GM12878 (cell line): ENCODE measurements around the gene ICAM4. TPM values are rescaled to one million over a fixed set of nuclear protein-coding genes. Genes with fewer than 3 reads are reported as not detected.

ENCODE experiments used
- ASH2L ChIP-seq: fragments of 300-600, 200-600 bp; sonication (generic); IDR thresholded peaks from 2 replicates; pipeline ENCODE4 v1.6.1; 2017; ENCODE audit warnings: low read depth, mild to moderate bottlenecking, borderline replicate concordance
- BMI1 ChIP-seq: fragments of 450-650 bp; IDR thresholded peaks from 2 replicates; pipeline ENCODE4 v1.6.1; 2016; ENCODE audit warnings: mild to moderate bottlenecking, moderate library complexity, borderline replicate concordance
- EGR1 ChIP-seq, 2 experiments: IDR thresholded peaks; 1 replicate in 1 of 2; 2 replicates in 1 of 2; pipeline ENCODE4 v1.6.1; 2011 to 2012; ENCODE audit warnings: low read depth in 2 of 2, low read length in 2 of 2, borderline replicate concordance in 1 of 2, mild to moderate bottlenecking in 1 of 2, moderate library complexity in 1 of 2
- FOS ChIP-seq: IDR thresholded peaks from 3 replicates; pipeline ENCODE4 v1.6.1; 2011; ENCODE audit warnings: borderline replicate concordance; ENCODE audit not compliant: insufficient read length; ENCODE audit errors: extremely low read depth
- HDAC6 ChIP-seq: fragments of 200-600 bp; sonication (generic); IDR thresholded peaks from one replicate; pipeline ENCODE4 v1.8.0; 2017; ENCODE audit warnings: antibody characterized with exemption; ENCODE audit not compliant: unreplicated experiment
- IKZF2 ChIP-seq, 2 experiments: fragments of 450-650 bp; IDR thresholded peaks; 2 replicates each; pipeline ENCODE4 v1.6.1; 2017; ENCODE audit warnings: mild to moderate bottlenecking in 2 of 2, moderate library complexity in 2 of 2
- MEF2B ChIP-seq: fragments of 450-650 bp; IDR thresholded peaks from 2 replicates; pipeline ENCODE4 v1.6.1; 2018; ENCODE audit warnings: mild to moderate bottlenecking, moderate library complexity; ENCODE audit not compliant: partially characterized antibody, poor library complexity, severe bottlenecking
- NFXL1 ChIP-seq: fragments of 450-650 bp; IDR thresholded peaks from 2 replicates; pipeline ENCODE4 v1.6.1; 2017; ENCODE audit warnings: antibody characterized with exemption, mild to moderate bottlenecking, borderline replicate concordance
- NR2C2 ChIP-seq: IDR thresholded peaks from 2 replicates; pipeline ENCODE4 v1.6.1; 2011; ENCODE audit warnings: borderline replicate concordance, low read depth; ENCODE audit not compliant: control insufficient read depth, insufficient read length
- SMAD1 ChIP-seq: fragments of 450-650 bp; IDR thresholded peaks from 2 replicates; pipeline ENCODE4 v1.6.1; 2018; ENCODE audit warnings: mild to moderate bottlenecking, low read depth; ENCODE audit not compliant: partially characterized antibody
- SMC3 ChIP-seq: IDR thresholded peaks from 2 replicates; pipeline ENCODE4 v1.6.1; 2011; ENCODE audit warnings: low read length, improper control_type of control experiment, borderline replicate concordance
- YY1 ChIP-seq: IDR thresholded peaks from 2 replicates; pipeline ENCODE4 v1.6.1; 2011; ENCODE audit warnings: low read depth, mild to moderate bottlenecking, low read length
- ZNF217 ChIP-seq: fragments of 450-650 bp; IDR thresholded peaks from 2 replicates; pipeline ENCODE4 v1.6.1; 2017; ENCODE audit warnings: antibody characterized with exemption, mild to moderate bottlenecking
- polyA plus RNA-seq, 11 experiments: library from polyadenylated mRNA; depleted of rRNA in 4 of 11; unstranded in 6 of 11; stranded (reverse) in 5 of 11; fragments of >200 nt; fragmentation: Nextera tagmentation in 4 of 11; fragmentation: Illumina TruSeq in 1 of 11; extraction: Ambion mirVana in 4 of 11; extraction: Trizol in 1 of 11; gene quantifications; 1 replicate in 1 of 11; 2 replicates in 10 of 11; pipeline versions ENCODE4 v1.2.1 to v1.2.3, GENCODE V29; 2011 to 2016; ENCODE audit warnings: inconsistent platforms in 2 of 11, missing spikeins in 2 of 11, low read depth in 1 of 11
- total RNA-seq, 4 experiments: library from RNA; depleted of rRNA in 3 of 4; stranded (reverse); fragments of >200 nt in 3 of 4; fragmentation: Illumina TruSeq in 1 of 4; extraction: Trizol in 1 of 4; gene quantifications; 2 replicates each; pipeline versions ENCODE4 v1.2.1 to v1.2.3, GENCODE V29; 2013 to 2021
- TF ChIP-seq, protein P1 (sequence below), 3 experiments: IDR thresholded peaks in 2 of 3; conservative IDR thresholded peaks in 1 of 3; 2 replicates each; pipeline ENCODE4 v1.5.1; 2011; ENCODE audit warnings: low read depth in 3 of 3, low read length in 3 of 3, mild to moderate bottlenecking in 3 of 3, control low read depth in 2 of 3, moderate library complexity in 2 of 3, inconsistent platforms in 1 of 3, mixed read lengths in 1 of 3; ENCODE audit not compliant: control insufficient read depth in 2 of 3, insufficient read depth in 1 of 3; ENCODE audit errors: extremely low read depth in 1 of 3
- TF ChIP-seq, protein P2 (sequence below): fragments of 450-650 bp; IDR thresholded peaks from 2 replicates; pipeline ENCODE4 v1.6.1; 2016; ENCODE audit warnings: mild to moderate bottlenecking, moderate library complexity, borderline replicate concordance
- TF ChIP-seq, protein P3 (sequence below): IDR thresholded peaks from 2 replicates; pipeline ENCODE4 v1.6.1; 2012; ENCODE audit warnings: low read length, inconsistent platforms
- TF ChIP-seq, protein P4 (sequence below): fragments of 450-650 bp; formaldehyde crosslinking; IDR thresholded peaks from 2 replicates; pipeline ENCODE4 v1.5.0; 2022; ENCODE audit warnings: mild to moderate bottlenecking, missing genetic modification characterization

ICAM4 gene
- total and polyA plus RNA-seq, 10 of the 15 experiments (the other 5 are each of a cell fraction or from before 2014, with no cell fraction given): 0.31 to 5.1 (median 1.7) TPM

DNA sequence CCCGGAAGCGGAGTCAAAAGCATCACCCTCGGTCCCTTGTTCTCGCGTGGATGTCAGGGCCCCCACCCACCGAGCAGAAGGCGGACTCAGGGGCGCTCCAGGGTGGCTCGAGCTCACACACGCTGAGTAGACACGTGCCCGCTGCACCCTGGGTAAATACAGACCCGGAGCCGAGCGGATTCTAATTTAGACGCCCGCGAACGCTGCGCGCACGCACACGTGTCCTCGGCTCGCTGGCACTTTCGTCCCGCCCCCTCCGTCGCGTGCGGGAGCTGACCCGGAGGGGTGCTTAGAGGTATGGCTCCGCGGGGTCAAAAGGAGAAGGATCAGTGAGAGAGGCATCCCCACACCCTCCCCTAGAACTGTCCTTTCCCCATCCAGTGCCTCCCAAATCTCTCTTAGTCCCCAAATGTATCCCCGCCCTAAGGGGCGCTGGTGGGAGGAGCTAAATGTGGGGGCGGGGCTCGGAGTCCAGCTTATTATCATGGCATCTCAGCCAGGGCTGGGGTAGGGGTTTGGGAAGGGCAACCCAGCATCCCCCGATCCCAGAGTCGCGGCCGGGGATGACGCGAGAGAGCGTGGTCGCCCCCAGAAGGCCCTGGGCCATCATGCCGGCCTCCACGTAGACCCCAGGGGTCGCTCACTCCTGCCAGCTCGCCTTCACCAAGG lies 2.5 kb downstream of the ICAM4 start (continued):
- TF ChIP-seq NFXL1 (no peak), ZNF217 (no peak), YY1 (no peak), BMI1 (no peak), IKZF2 (IDR thresholded peaks at IDR 0.05) (no peak), MEF2B (peak; percentile 53), SMC3 (no peak), NR2C2 (no peak), EGR1 (IDR thresholded peaks at IDR 0.05; ENCODE audit: borderline replicate concordance in 1 of 2, low read depth in 2 of 2, low read length in 2 of 2) (peak in 1 of 2 experiments; percentile 67; a peak in 1 of 3 replicates), ASH2L (no peak), FOS (no peak), SMAD1 (no peak), HDAC6 (no peak)
- TF ChIP-seq, protein P1, sequence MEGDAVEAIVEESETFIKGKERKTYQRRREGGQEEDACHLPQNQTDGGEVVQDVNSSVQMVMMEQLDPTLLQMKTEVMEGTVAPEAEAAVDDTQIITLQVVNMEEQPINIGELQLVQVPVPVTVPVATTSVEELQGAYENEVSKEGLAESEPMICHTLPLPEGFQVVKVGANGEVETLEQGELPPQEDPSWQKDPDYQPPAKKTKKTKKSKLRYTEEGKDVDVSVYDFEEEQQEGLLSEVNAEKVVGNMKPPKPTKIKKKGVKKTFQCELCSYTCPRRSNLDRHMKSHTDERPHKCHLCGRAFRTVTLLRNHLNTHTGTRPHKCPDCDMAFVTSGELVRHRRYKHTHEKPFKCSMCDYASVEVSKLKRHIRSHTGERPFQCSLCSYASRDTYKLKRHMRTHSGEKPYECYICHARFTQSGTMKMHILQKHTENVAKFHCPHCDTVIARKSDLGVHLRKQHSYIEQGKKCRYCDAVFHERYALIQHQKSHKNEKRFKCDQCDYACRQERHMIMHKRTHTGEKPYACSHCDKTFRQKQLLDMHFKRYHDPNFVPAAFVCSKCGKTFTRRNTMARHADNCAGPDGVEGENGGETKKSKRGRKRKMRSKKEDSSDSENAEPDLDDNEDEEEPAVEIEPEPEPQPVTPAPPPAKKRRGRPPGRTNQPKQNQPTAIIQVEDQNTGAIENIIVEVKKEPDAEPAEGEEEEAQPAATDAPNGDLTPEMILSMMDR (IDR thresholded peaks at IDR 0.05 in 2 of 3, conservative IDR thresholded peaks at IDR 0.05 in 1 of 3; ENCODE audit: control insufficient read depth in 2 of 3, extremely low read depth in 1 of 3, insufficient read depth in 1 of 3, low read depth in 3 of 3, low read length in 3 of 3): no peak
- TF ChIP-seq, protein P2, sequence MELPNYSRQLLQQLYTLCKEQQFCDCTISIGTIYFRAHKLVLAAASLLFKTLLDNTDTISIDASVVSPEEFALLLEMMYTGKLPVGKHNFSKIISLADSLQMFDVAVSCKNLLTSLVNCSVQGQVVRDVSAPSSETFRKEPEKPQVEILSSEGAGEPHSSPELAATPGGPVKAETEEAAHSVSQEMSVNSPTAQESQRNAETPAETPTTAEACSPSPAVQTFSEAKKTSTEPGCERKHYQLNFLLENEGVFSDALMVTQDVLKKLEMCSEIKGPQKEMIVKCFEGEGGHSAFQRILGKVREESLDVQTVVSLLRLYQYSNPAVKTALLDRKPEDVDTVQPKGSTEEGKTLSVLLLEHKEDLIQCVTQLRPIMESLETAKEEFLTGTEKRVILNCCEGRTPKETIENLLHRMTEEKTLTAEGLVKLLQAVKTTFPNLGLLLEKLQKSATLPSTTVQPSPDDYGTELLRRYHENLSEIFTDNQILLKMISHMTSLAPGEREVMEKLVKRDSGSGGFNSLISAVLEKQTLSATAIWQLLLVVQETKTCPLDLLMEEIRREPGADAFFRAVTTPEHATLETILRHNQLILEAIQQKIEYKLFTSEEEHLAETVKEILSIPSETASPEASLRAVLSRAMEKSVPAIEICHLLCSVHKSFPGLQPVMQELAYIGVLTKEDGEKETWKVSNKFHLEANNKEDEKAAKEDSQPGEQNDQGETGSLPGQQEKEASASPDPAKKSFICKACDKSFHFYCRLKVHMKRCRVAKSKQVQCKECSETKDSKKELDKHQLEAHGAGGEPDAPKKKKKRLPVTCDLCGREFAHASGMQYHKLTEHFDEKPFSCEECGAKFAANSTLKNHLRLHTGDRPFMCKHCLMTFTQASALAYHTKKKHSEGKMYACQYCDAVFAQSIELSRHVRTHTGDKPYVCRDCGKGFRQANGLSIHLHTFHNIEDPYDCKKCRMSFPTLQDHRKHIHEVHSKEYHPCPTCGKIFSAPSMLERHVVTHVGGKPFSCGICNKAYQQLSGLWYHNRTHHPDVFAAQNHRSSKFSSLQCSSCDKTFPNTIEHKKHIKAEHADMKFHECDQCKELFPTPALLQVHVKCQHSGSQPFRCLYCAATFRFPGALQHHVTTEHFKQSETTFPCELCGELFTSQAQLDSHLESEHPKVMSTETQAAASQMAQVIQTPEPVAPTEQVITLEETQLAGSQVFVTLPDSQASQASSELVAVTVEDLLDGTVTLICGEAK: no peak
- TF ChIP-seq, protein P3, sequence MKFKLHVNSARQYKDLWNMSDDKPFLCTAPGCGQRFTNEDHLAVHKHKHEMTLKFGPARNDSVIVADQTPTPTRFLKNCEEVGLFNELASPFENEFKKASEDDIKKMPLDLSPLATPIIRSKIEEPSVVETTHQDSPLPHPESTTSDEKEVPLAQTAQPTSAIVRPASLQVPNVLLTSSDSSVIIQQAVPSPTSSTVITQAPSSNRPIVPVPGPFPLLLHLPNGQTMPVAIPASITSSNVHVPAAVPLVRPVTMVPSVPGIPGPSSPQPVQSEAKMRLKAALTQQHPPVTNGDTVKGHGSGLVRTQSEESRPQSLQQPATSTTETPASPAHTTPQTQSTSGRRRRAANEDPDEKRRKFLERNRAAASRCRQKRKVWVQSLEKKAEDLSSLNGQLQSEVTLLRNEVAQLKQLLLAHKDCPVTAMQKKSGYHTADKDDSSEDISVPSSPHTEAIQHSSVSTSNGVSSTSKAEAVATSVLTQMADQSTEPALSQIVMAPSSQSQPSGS: no peak
- TF ChIP-seq, protein P4, sequence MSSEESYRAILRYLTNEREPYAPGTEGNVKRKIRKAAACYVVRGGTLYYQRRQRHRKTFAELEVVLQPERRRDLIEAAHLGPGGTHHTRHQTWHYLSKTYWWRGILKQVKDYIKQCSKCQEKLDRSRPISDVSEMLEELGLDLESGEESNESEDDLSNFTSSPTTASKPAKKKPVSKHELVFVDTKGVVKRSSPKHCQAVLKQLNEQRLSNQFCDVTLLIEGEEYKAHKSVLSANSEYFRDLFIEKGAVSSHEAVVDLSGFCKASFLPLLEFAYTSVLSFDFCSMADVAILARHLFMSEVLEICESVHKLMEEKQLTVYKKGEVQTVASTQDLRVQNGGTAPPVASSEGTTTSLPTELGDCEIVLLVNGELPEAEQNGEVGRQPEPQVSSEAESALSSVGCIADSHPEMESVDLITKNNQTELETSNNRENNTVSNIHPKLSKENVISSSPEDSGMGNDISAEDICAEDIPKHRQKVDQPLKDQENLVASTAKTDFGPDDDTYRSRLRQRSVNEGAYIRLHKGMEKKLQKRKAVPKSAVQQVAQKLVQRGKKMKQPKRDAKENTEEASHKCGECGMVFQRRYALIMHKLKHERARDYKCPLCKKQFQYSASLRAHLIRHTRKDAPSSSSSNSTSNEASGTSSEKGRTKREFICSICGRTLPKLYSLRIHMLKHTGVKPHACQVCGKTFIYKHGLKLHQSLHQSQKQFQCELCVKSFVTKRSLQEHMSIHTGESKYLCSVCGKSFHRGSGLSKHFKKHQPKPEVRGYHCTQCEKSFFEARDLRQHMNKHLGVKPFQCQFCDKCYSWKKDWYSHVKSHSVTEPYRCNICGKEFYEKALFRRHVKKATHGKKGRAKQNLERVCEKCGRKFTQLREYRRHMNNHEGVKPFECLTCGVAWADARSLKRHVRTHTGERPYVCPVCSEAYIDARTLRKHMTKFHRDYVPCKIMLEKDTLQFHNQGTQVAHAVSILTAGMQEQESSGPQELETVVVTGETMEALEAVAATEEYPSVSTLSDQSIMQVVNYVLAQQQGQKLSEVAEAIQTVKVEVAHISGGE (CRISPR knock-in tag): no peak
